Progenitor cell of endocrine pancreas (in vitro differentiated cells): Measurements from ENCODE around the gene UBAP1L. TPM values are rescaled to one million over a fixed set of nuclear protein-coding genes. Genes with fewer than 3 reads are reported as not detected.

ENCODE experiments used
- DNase-seq: peaks from one replicate; pipeline ENCODE4 v3.0.0; 2021; ENCODE audit warnings: low spot score; ENCODE audit not compliant: unreplicated experiment
- H3K27ac Mint-ChIP-seq: 2 replicates; pipeline ENCODE4 v1.8.0; 2021; ENCODE audit warnings: mild to moderate bottlenecking, moderate library complexity, mixed read lengths
- H3K27me3 Mint-ChIP-seq: 2 replicates; pipeline ENCODE4 v1.8.0; 2021; ENCODE audit warnings: mixed read lengths
- H3K36me3 Mint-ChIP-seq: 2 replicates; pipeline ENCODE4 v1.8.0; 2022; ENCODE audit warnings: mixed read lengths; ENCODE audit not compliant: insufficient read depth
- H3K4me1 Mint-ChIP-seq: 2 replicates; pipeline ENCODE4 v1.8.0; 2021; ENCODE audit warnings: low read depth, mixed read lengths
- H3K4me3 Mint-ChIP-seq: 2 replicates; pipeline ENCODE4 v1.8.0; 2021; ENCODE audit warnings: low read depth, mild to moderate bottlenecking, moderate library complexity, mixed read lengths
- H3K9me3 Mint-ChIP-seq: 2 replicates; pipeline ENCODE4 v1.8.0; 2021; ENCODE audit warnings: low read depth, mixed read lengths
- CTCF ChIP-seq: fragments of 200-600 bp; sonication (generic); IDR thresholded peaks from one replicate; pipeline ENCODE4 v1.5.0; 2021; ENCODE audit warnings: antibody characterized with exemption, mild to moderate bottlenecking; ENCODE audit not compliant: unreplicated experiment
- total RNA-seq: library from RNA; stranded (reverse); gene quantifications from 2 replicates; pipeline ENCODE4 v1.2.1, GENCODE V29; 2021

The UBAP1L gene
- total RNA-seq, 1 donor from 2014 or later, result 5.8 TPM

- Mint-ChIP-seq H3K9me3 (no peaks in the 10 kb centered on the region), H3K4me1 (peaks cover 4% of the 10 kb centered on the region), H3K4me3 (peak overlapping the region; percentile 50), H3K36me3 (no peaks in the 10 kb centered on the region), H3K27ac (no peak overlapping the region), H3K27me3 (peaks cover 45% of the 10 kb centered on the region)
- no peak for TF ChIP-seq CTCF
- DNase-seq, result no peak
These were observed 46.6 kb downstream of the UBAP1L start for GRCh38 chr15:65068403-65068788.

GRCh38 chr15:65067645-65068402 lies 47.2 kb downstream of the UBAP1L start, which contains the start of gene RASL12:
RASL12 (minus strand) TSS chr15:65067991; CDS start chr15:65067835, 156 bp downstream.
- Mint-ChIP-seq H3K27ac (peak within 1 kb of the TSS; percentile 89), H3K4me3 (peak within 1 kb of the TSS; percentile 61), H3K27me3 (peaks cover 47% of the 10 kb centered on the region), H3K36me3 (no peaks in the 10 kb centered on the region), H3K9me3 (no peaks in the 10 kb centered on the region), H3K4me1 (peaks cover 4% of the 10 kb centered on the region)
- no peak for TF ChIP-seq CTCF
- no peak for DNase-seq

- Mint-ChIP-seq H3K4me1 (peaks cover 4% of the 10 kb centered on the region), H3K27ac (peak overlapping the region; percentile 89), H3K27me3 (peaks cover 47% of the 10 kb centered on the region), H3K36me3 (no peaks in the 10 kb centered on the region), H3K9me3 (no peaks in the 10 kb centered on the region), H3K4me3 (peak overlapping the region; percentile 61)
- DNase-seq, result no peak
- TF ChIP-seq CTCF, result no peak
These were observed 47.7 kb downstream of the UBAP1L start for GRCh38 chr15:65067317-65067644.

GRCh38 chr15:65066635-65067316 lies 48.2 kb downstream of the UBAP1L start:
- no peak for DNase-seq
- Mint-ChIP-seq H3K27ac (peak overlapping the region; percentile 89), H3K9me3 (no peaks in the 10 kb centered on the region), H3K4me3 (peak overlapping the region; percentile 61), H3K4me1 (peaks cover 4% of the 10 kb centered on the region), H3K36me3 (no peaks in the 10 kb centered on the region), H3K27me3 (peaks cover 47% of the 10 kb centered on the region)
- TF ChIP-seq CTCF, result no peak

- Mint-ChIP-seq H3K4me1 (peaks cover 4% of the 10 kb centered on the region), H3K9me3 (no peaks in the 10 kb centered on the region), H3K4me3 (no peak overlapping the region), H3K27me3 (peaks cover 47% of the 10 kb centered on the region), H3K27ac (no peak overlapping the region), H3K36me3 (no peaks in the 10 kb centered on the region)
- no peak for DNase-seq
- no peak for TF ChIP-seq CTCF
These were observed 48.9 kb downstream of the UBAP1L start for GRCh38 chr15:65066001-65066634.
